Cardiac atrium fibroblast (primary cell): Measurements from ENCODE around the gene CAP1. TPM values are rescaled to one million over a fixed set of nuclear protein-coding genes. Genes with fewer than 3 reads are reported as not detected.

ENCODE experiments used
- total RNA-seq: library from RNA; depleted of rRNA; stranded (reverse); fragments of >200 nt; gene quantifications from 2 replicates; pipeline ENCODE4 v1.2.3, GENCODE V29; 2015

Gene CAP1
- total RNA-seq = 435 and 437 TPM in 2 replicates

GRCh38 chr1:40040511-40041465, at the start of gene CAP1:
CAP1 (plus strand) TSS chr1:40040729; CDS start chr1:40059347, 18,618 bp downstream.

GRCh38 chr1:40096977-40097782, 56.7 kb downstream of the CAP1 start, which contains the start of gene PPT1:
PPT1 (minus strand) TSS chr1:40097252; CDS start chr1:40097238, 14 bp downstream.

Other genes starting within 250 kb of the CAP1 start
- gene TRIT1, start 157.2 kb upstream of the CAP1 start, total RNA-seq = 9.6 and 11.3 TPM in 2 replicates
- 0.54 and 0.81 TPM in 2 replicates for gene MYCL, start 138.8 kb upstream of the CAP1 start, total RNA-seq
- 2.2 and 5.0 TPM in 2 replicates for gene MFSD2A, start 85.6 kb upstream of the CAP1 start, total RNA-seq
- 46.3 and 49.1 TPM in 2 replicates for gene PPT1, start 56.5 kb downstream of the CAP1 start, total RNA-seq
- 14.1 and 15.1 TPM in 2 replicates for gene RLF, start 120.7 kb downstream of the CAP1 start, total RNA-seq
- gene TMCO2, start 207.2 kb downstream of the CAP1 start, total RNA-seq = 2.7 TPM in 1 of 2 replicates, not detected in the other
- 45.9 and 61.9 TPM in 2 replicates for gene ZMPSTE24, start 217.5 kb downstream of the CAP1 start, total RNA-seq